ENCODE measurements around the gene HEMGN.

GRCh38 chr9:97880336-97880735 lies 57.6 kb downstream of the HEMGN start:
- TF ChIP-seq POLR2A (IDR thresholded peaks at IDR 0.05; ENCODE audit: low read depth, low read length) (no peak), POLR2AphosphoS5 (IDR thresholded peaks at IDR 0.05; ENCODE audit: low read depth, low read length) (no peak), TAF1 (IDR thresholded peaks at IDR 0.05; ENCODE audit: borderline replicate concordance, low read depth, low read length) (no peak)
